Ovary (tissue), 3 donors: ENCODE measurements around the gene ZMYND11.

ENCODE experiments used
- EP300 ChIP-seq: sonication (generic); formaldehyde crosslinking; IDR thresholded peaks from one replicate; pipeline ENCODE4 v1.6.1; 2017; ENCODE audit warnings: antibody characterized with exemption
- POLR2A ChIP-seq: fragments of 450-650 bp; IDR thresholded peaks from one replicate; pipeline ENCODE4 v1.6.1; 2017; ENCODE audit warnings: antibody characterized with exemption, mild to moderate bottlenecking, moderate library complexity
- TF ChIP-seq, protein P1 (sequence below), 3 donors: fragments of 450-650 bp in 2 of 3; fragments of 200-600 bp in 1 of 3; IDR thresholded peaks; one replicate each; pipeline versions ENCODE4 v1.5.1 to v1.8.0; 2016 to 2022; ENCODE audit warnings: antibody characterized with exemption in 3 of 3, mild to moderate bottlenecking in 1 of 3
- donor health status: DM: no; HTN: no; CAD: no.

DNA sequence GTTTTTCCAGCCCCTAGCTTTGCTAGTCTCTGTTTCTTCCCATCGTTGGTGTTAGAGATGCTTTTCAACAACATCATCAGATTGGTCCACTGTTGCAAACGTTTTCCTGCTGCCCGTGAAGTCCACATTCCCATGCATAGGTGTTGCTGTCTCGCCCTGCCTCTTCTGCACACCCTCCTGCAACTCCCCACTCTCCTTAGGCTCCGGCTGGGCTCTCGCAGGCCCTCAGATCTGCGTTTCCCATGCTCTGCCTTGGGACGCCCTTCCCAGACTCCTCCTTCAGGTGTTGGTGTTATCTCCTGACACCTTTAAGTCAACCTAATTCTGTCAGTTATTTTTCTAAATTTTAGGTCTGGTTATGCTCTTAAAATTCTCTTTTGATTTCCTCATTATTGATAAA lies 55.0 kb downstream of the ZMYND11 start:
- TF ChIP-seq, protein P1, sequence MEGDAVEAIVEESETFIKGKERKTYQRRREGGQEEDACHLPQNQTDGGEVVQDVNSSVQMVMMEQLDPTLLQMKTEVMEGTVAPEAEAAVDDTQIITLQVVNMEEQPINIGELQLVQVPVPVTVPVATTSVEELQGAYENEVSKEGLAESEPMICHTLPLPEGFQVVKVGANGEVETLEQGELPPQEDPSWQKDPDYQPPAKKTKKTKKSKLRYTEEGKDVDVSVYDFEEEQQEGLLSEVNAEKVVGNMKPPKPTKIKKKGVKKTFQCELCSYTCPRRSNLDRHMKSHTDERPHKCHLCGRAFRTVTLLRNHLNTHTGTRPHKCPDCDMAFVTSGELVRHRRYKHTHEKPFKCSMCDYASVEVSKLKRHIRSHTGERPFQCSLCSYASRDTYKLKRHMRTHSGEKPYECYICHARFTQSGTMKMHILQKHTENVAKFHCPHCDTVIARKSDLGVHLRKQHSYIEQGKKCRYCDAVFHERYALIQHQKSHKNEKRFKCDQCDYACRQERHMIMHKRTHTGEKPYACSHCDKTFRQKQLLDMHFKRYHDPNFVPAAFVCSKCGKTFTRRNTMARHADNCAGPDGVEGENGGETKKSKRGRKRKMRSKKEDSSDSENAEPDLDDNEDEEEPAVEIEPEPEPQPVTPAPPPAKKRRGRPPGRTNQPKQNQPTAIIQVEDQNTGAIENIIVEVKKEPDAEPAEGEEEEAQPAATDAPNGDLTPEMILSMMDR (IDR thresholded peaks at IDR 0.05) = no peak
- TF ChIP-seq POLR2A = no peak
- no peak for TF ChIP-seq EP300
